H9 (cell line): ENCODE data around the gene CRYBG2. TPM values are rescaled to one million over a fixed set of nuclear protein-coding genes. Genes with fewer than 3 reads are reported as not detected.

Experiments
- DNase-seq: peaks from one replicate; pipeline ENCODE4 v3.0.0-alpha.2; 2017
- H2AFZ ChIP-seq: one replicate; pipeline ENCODE4 v1.6.1; 2013; ENCODE audit warnings: mild to moderate bottlenecking, low read length, control low read depth, moderate library complexity
- H2AK5ac ChIP-seq: 2 replicates; pipeline ENCODE4 v1.6.1; 2013; ENCODE audit warnings: low read length, control low read depth, mixed read lengths; ENCODE audit not compliant: insufficient read length
- H2BK120ac ChIP-seq: one replicate; pipeline ENCODE4 v1.6.1; 2013; ENCODE audit warnings: low read depth, mild to moderate bottlenecking, low read length, control low read depth, inconsistent platforms; ENCODE audit not compliant: poor library complexity, severe bottlenecking
- H2BK12ac ChIP-seq: 2 replicates; pipeline ENCODE4 v1.6.1; 2013; ENCODE audit warnings: low read length, control low read depth, mixed read lengths, low read depth; ENCODE audit not compliant: insufficient read length
- H2BK15ac ChIP-seq: 2 replicates; pipeline ENCODE4 v1.6.1; 2013; ENCODE audit warnings: low read depth, low read length, control low read depth
- H2BK20ac ChIP-seq: one replicate; pipeline ENCODE4 v1.6.1; 2013; ENCODE audit warnings: low read depth, mild to moderate bottlenecking, low read length, control low read depth, inconsistent platforms; ENCODE audit not compliant: poor library complexity, severe bottlenecking
- H2BK5ac ChIP-seq: 2 replicates; pipeline ENCODE4 v1.6.1; 2013; ENCODE audit warnings: low read length, control low read depth, mixed read lengths; ENCODE audit not compliant: insufficient read length
- H3K14ac ChIP-seq: 2 replicates; pipeline ENCODE4 v1.6.1; 2013; ENCODE audit warnings: low read length, control low read depth; ENCODE audit not compliant: insufficient read depth
- H3K18ac ChIP-seq: 2 replicates; pipeline ENCODE4 v1.6.1; 2013; ENCODE audit warnings: low read depth, mild to moderate bottlenecking, mixed read lengths, low read length, control low read depth; ENCODE audit not compliant: insufficient read length
- H3K23ac ChIP-seq: 2 replicates; pipeline ENCODE4 v1.6.1; 2013; ENCODE audit warnings: low read length, control low read depth, mixed read lengths, low read depth; ENCODE audit not compliant: insufficient read length
- H3K23me2 ChIP-seq: 2 replicates; pipeline ENCODE4 v1.6.1; 2013; ENCODE audit warnings: low read depth, mild to moderate bottlenecking, mixed read lengths, low read length, control low read depth; ENCODE audit not compliant: insufficient read length, poor library complexity, severe bottlenecking
- H3K27ac ChIP-seq: 2 replicates; pipeline ENCODE4 v1.5.1; 2013; ENCODE audit warnings: low read length, control low read depth, mixed read lengths, low read depth; ENCODE audit not compliant: insufficient read length
- H3K27me3 ChIP-seq: 2 replicates; pipeline ENCODE4 v1.6.1; 2013; ENCODE audit warnings: low read length, control low read depth, inconsistent platforms; ENCODE audit not compliant: insufficient read depth
- H3K4ac ChIP-seq: 2 replicates; pipeline ENCODE4 v1.6.1; 2013; ENCODE audit warnings: low read depth, mild to moderate bottlenecking, control low read depth, inconsistent platforms, low read length, moderate library complexity
- H3K4me1 ChIP-seq: 2 replicates; pipeline ENCODE4 v1.6.1; 2013; ENCODE audit warnings: low read length, control low read depth, inconsistent platforms; ENCODE audit not compliant: insufficient read depth
- H3K4me2 ChIP-seq: 2 replicates; pipeline ENCODE4 v1.6.1; 2013; ENCODE audit warnings: low read length, control low read depth, mixed read lengths; ENCODE audit not compliant: insufficient read length, insufficient read depth
- H3K56ac ChIP-seq: 2 replicates; pipeline ENCODE4 v1.6.1; 2013; ENCODE audit warnings: low read depth, mild to moderate bottlenecking, mixed read lengths, low read length, control low read depth; ENCODE audit not compliant: insufficient read length
- H3K79me1 ChIP-seq: 2 replicates; pipeline ENCODE4 v1.6.1; 2013; ENCODE audit warnings: low read depth, mild to moderate bottlenecking, moderate library complexity, low read length, control low read depth, inconsistent platforms; ENCODE audit not compliant: insufficient read depth, poor library complexity, severe bottlenecking
- H3K79me2 ChIP-seq: 2 replicates; pipeline ENCODE4 v1.6.1; 2013; ENCODE audit warnings: low read length, control low read depth, inconsistent platforms; ENCODE audit not compliant: insufficient read depth
- H3K9ac ChIP-seq: 2 replicates; pipeline ENCODE4 v1.6.1; 2013; ENCODE audit warnings: low read length, control low read depth, mixed read lengths; ENCODE audit not compliant: insufficient read length; ENCODE audit errors: extremely low read depth
- H3K9me3 ChIP-seq: one replicate; pipeline ENCODE4 v1.6.1; 2013; ENCODE audit warnings: low read depth, low read length, inconsistent platforms; ENCODE audit not compliant: control insufficient read depth
- H3T11ph ChIP-seq: one replicate; pipeline ENCODE4 v1.6.1; 2013; ENCODE audit warnings: mild to moderate bottlenecking, low read length, control low read depth, inconsistent platforms
- H4K20me1 ChIP-seq: one replicate; pipeline ENCODE4 v1.6.1; 2013; ENCODE audit not compliant: control insufficient read depth, insufficient read length, insufficient read depth
- H4K5ac ChIP-seq: 2 replicates; pipeline ENCODE4 v1.6.1; 2013; ENCODE audit warnings: low read depth, mild to moderate bottlenecking, mixed read lengths, low read length, control low read depth; ENCODE audit not compliant: insufficient read length
- H4K8ac ChIP-seq: replicated peaks from 2 replicates; pipeline ENCODE4 v1.6.1; 2013; ENCODE audit warnings: low read length, control low read depth, mixed read lengths, low read depth; ENCODE audit not compliant: insufficient read length
- H4K91ac ChIP-seq: 2 replicates; pipeline ENCODE4 v1.6.1; 2013; ENCODE audit warnings: low read depth, mild to moderate bottlenecking, moderate library complexity, mixed read lengths, low read length, control low read depth; ENCODE audit not compliant: insufficient read length
- H3K27ac Mint-ChIP-seq, 3 experiments: 2 replicates in 2 of 3; 3 replicates in 1 of 3; pipeline ENCODE4 v1.8.0; 2020 to 2021; ENCODE audit warnings: mixed read lengths in 3 of 3, mild to moderate bottlenecking in 1 of 3, moderate library complexity in 1 of 3
- H3K27me3 Mint-ChIP-seq: 2 replicates; pipeline ENCODE4 v1.8.0; 2021; ENCODE audit warnings: low read depth, mild to moderate bottlenecking, moderate library complexity, mixed read lengths
- H3K36me3 Mint-ChIP-seq, 3 experiments: 2 replicates in 2 of 3; 3 replicates in 1 of 3; pipeline ENCODE4 v1.8.0; 2020 to 2021; ENCODE audit warnings: low read depth in 3 of 3, mixed read lengths in 3 of 3; ENCODE audit not compliant: insufficient read depth in 1 of 3
- H3K4me1 Mint-ChIP-seq, 2 experiments: 2 replicates each; pipeline ENCODE4 v1.8.0; 2020; ENCODE audit warnings: mixed read lengths in 2 of 2
- H3K4me3 Mint-ChIP-seq, 2 experiments: 2 replicates in 1 of 2; 3 replicates in 1 of 2; pipeline ENCODE4 v1.8.0; 2020 to 2021; ENCODE audit warnings: mild to moderate bottlenecking in 2 of 2, mixed read lengths in 2 of 2, moderate library complexity in 1 of 2
- H3K9me3 Mint-ChIP-seq, 2 experiments: 2 replicates in 1 of 2; 3 replicates in 1 of 2; pipeline ENCODE4 v1.8.0; 2020; ENCODE audit warnings: mild to moderate bottlenecking in 2 of 2, mixed read lengths in 2 of 2, moderate library complexity in 1 of 2
- CTCF ChIP-seq: fragments of 200-600 bp; sonication (generic); conservative IDR thresholded peaks from 3 replicates; pipeline ENCODE4 v1.8.0; 2021; ENCODE audit warnings: antibody characterized with exemption, mild to moderate bottlenecking
- WGBS: extraction: QIAGEN DNeasy Blood & Tissue Kit; methylation state at CpG from one replicate; pipeline ENCODE4 v1.1.7; 2013; ENCODE audit warnings: missing lambda C conversion rate, low lambda C conversion rate, mixed read lengths; ENCODE audit not compliant: insufficient read length; ENCODE audit errors: extremely low coverage; 5-methylcytosine and 5-hydroxymethylcytosine counted together
- total RNA-seq: library from RNA; stranded (reverse); gene quantifications from 2 replicates; pipeline ENCODE4 v1.2.1, GENCODE V29; 2021

Gene CRYBG2
- total RNA-seq, 1 experiment from 2014 or later = 12.8 TPM

GRCh38 chr1:26357121-26357602 is 3.2 kb upstream of the CRYBG2 start:
- no peak overlapping the region for H2AFZ ChIP-seq
- peak; percentile 31 for DNase-seq
- H3K27ac Mint-ChIP-seq = peak overlapping the region in 1 of 3 experiments; percentile 34; a peak in 1 of 7 replicates

More at GRCh38 chr1:26357121-26357602, 3.2 kb upstream of the CRYBG2 start:
- no peaks in the 10 kb centered on the region for H4K20me1 ChIP-seq
- H4K91ac ChIP-seq = no peak overlapping the region
- no peaks in the 10 kb centered on the region for H3K79me1 ChIP-seq
- H2AK5ac ChIP-seq = no peak overlapping the region
- no CpG with 5 or more reads among the region's 10 CpGs for WGBS
- H2BK20ac ChIP-seq = no peak overlapping the region
- H3K14ac ChIP-seq = no peak overlapping the region
- H3K23ac ChIP-seq = no peak overlapping the region
- no peak overlapping the region for H3K9ac ChIP-seq
- H3K56ac ChIP-seq = no peak overlapping the region
- H3K18ac ChIP-seq = no peak overlapping the region
- no peak overlapping the region for H4K5ac ChIP-seq
- peaks cover 4% of the 10 kb centered on the region for H3K23me2 ChIP-seq
- H2BK12ac ChIP-seq = no peak overlapping the region
- Mint-ChIP-seq H3K4me3 (peak overlapping the region in 1 of 2 experiments; percentile 14; a peak in 1 of 5 replicates), H3K36me3 (no peaks in the 10 kb centered on the region), H3K9me3 (no peaks in the 10 kb centered on the region; a peak in 1 of 5 replicates), H3K4me1 (peaks cover 36 to 51% of the 10 kb centered on the region in 2 experiments), H3K27me3 (peaks cover 40% of the 10 kb centered on the region)
- H3K27ac ChIP-seq = no peak overlapping the region
- H3K9me3 ChIP-seq = no peaks in the 10 kb centered on the region
- H2BK15ac ChIP-seq = no peak overlapping the region
- no peak overlapping the region for H3K4ac ChIP-seq
- H3K27me3 ChIP-seq = no peaks in the 10 kb centered on the region; the same call in 1 of the 2 replicates
- H2BK120ac ChIP-seq = no peak overlapping the region
- no peak overlapping the region for H4K8ac ChIP-seq
- no peak overlapping the region for H3T11ph ChIP-seq
- peaks cover 3% of the 10 kb centered on the region for H3K4me1 ChIP-seq
- TF ChIP-seq CTCF = no peak
- no peaks in the 10 kb centered on the region for H3K79me2 ChIP-seq
- no peak overlapping the region for H3K4me2 ChIP-seq
- no peak overlapping the region for H2BK5ac ChIP-seq
